ENCODE results near the gene AMN1. TPM values are rescaled to one million over a fixed set of nuclear protein-coding genes. Genes with fewer than 3 reads are reported as not detected.
"Not testable (repeated sequence)": the region's sequence is repeated elsewhere in the genome, so short reads cannot be mapped to it uniquely, and the experiment has no call there.

Gene AMN1
- polyA plus RNA-seq = 18.6 TPM

DNA sequence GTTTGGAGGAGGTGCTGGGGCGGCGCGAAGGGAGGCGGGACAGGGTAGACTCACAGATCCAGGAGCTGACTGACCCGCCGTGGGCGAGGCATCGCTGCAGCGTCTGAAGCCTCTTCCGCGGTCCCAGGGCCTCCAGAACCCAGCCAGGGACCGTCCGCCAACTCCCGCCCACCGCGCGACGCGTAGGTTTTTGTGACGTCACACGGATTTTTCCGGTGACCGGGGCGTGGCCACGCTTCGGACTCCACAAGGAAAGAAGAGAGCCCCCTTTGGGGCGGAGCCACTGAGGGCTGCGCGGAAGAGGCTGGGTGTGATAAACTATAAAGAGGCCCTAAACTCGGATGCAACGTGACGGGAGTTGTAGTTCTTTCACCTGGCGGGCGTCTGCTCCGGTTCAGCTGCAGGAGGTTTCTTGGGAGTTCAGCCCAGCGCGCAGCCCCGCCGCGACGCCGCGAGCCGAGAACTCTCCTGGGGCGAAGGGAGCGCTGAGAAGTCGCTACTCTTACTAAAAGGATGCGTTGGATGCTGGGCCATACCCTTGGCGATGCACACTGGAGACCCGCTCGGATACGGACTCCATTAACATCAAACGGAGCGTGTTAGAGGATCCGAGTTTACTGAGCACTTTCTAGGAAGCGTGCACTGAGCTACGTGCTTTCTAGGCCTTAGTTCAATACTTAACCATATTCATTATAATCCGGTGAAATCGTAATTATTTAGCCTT, at the start of gene AMN1:
Gene AMN1, minus strand, starts transcription at position 105 of the 724 bp plus-strand sequence. Its CDS starts 13 bp downstream, at position 92.
- peak within 1 kb of the TSS; percentile 95 to 97 (median 96) for H3K27ac Mint-ChIP-seq

DNA sequence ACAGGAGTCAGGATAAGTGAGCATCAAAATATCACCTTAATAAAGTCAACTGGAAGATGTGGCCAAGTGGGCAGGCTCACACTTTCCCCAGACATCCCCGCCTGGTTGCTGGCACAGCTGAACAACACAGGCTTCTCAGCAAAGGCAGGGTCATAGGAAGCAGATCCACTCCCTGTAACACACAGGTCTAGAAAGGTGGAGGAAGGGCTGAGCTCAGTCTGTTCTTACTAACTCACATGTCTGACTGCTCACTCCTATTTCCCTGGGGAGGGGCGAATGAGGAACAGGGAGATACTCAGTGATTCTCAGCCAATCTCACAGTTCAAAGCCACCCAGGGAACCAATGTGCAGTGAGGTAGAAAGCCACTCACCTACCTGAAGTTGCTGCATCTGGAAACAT, 45.0 kb upstream of the AMN1 start:
- Mint-ChIP-seq H3K4me1 (peaks cover 18 to 27% (median 23%) of the 10 kb centered on the region in 3 donors), H3K27ac (peak overlapping the region in 2 of 3 donors; percentile 40 to 43), H3K36me3 (no peaks in the 10 kb centered on the region), H3K4me3 (peak overlapping the region in 2 of 4 donors; percentile 55 to 68), H3K27me3 (no peaks in the 10 kb centered on the region), H3K9me3 (no peaks in the 10 kb centered on the region)

More for the DNA sequence above, at the start of gene AMN1:
- no peaks in the 10 kb centered on the region for H3K27me3 Mint-ChIP-seq
- H3K4me1 Mint-ChIP-seq = peaks cover 28 to 48% (median 45%) of the 10 kb centered on the region in 3 donors
- peak within 1 kb of the TSS; percentile 98 to 99 (median 99) for H3K4me3 Mint-ChIP-seq
- peaks cover 0 to 10% (median 4%) of the 10 kb centered on the region in 3 donors for H3K9me3 Mint-ChIP-seq
- peaks cover 10% of the 10 kb centered on the region for H3K36me3 Mint-ChIP-seq

DNA sequence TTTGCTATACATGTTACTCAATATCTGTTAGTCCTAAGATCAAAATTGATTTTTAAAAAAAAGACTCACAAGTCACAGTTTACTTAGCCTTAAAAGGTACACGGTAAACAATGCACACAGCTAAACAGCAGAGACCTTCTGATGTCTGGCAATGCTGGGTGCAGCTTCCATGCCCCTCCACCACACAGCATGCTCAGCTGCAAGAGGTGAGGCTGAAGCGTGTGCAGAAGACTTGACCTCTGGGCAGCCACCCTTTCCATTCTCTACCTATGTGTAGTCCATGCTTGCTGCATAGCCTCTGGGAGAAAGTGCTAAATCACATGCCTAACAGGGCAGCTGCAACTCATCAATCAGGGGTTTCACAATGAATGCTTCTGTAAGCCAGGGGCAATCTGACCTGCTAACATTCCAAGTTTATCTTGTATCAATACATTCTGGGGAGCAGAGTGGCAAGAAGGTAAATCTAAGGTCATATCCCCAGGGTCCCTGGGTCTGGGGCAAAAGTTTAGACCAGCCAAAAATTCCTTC, 44.5 kb upstream of the AMN1 start:
- Mint-ChIP-seq H3K36me3 (no peaks in the 10 kb centered on the region), H3K4me3 (peak overlapping the region in 1 of 4 donors; percentile 55), H3K27ac (peak overlapping the region in 2 of 3 donors; percentile 40 to 43), H3K27me3 (no peaks in the 10 kb centered on the region), H3K4me1 (peaks cover 15 to 25% (median 19%) of the 10 kb centered on the region in 3 donors), H3K9me3 (no peaks in the 10 kb centered on the region)

DNA sequence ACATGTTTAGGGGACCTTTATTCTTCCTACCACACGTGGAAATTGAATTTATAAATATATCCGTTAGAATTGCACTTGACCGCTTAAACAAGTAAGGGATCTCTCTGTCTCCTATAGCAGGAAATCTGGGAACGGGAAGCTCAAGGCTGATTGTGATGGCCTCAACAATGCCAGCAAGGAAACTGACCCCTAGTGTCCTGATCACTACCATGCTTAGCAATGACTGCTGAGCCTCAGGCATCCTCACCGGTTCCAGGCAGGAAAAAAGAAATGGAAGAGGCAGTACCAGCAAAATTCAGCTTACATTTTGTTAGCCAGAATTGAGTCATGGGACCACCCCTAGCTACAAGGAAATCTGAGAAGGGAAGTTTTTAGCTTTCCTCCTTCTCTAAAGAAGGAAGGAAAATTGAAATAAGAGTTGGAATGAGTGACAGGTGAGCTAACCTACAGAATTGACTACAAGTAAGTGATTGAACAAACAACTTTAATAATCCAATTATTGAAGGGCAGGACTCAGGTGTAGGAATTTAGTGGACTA, 43.9 kb upstream of the AMN1 start:
- Mint-ChIP-seq H3K4me3 (no peak overlapping the region), H3K9me3 (peaks cover 0 to 2% (median 0%) of the 10 kb centered on the region in 3 donors), H3K36me3 (no peaks in the 10 kb centered on the region), H3K27me3 (no peaks in the 10 kb centered on the region), H3K27ac (no peak overlapping the region), H3K4me1 (peaks cover 18 to 25% (median 24%) of the 10 kb centered on the region in 3 donors)

DNA sequence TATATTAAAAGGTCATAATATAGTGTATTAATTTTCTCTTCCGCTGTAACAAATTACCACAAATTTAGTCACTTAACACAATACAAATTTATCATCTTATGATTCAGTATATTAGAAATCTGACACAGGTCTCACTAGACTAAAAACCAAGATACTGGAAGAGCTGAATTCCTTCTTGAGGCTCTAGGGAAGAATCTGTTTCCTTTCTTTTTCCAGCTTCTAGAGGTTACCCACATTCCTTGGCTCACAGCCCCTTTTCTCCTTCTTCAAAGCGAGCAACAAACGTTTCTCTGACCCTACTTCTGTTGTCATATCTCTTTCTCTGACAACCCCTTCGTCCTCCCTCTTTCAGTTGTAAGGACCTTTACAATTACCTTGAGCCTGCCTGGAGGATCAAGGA, 43.4 kb upstream of the AMN1 start:
- Mint-ChIP-seq H3K4me1 (peaks cover 19 to 25% (median 24%) of the 10 kb centered on the region in 3 donors), H3K9me3 (peaks cover 0 to 2% (median 0%) of the 10 kb centered on the region in 3 donors), H3K27me3 (no peaks in the 10 kb centered on the region), H3K4me3 (no peak overlapping the region), H3K27ac (no peak overlapping the region), H3K36me3 (no peaks in the 10 kb centered on the region)

DNA sequence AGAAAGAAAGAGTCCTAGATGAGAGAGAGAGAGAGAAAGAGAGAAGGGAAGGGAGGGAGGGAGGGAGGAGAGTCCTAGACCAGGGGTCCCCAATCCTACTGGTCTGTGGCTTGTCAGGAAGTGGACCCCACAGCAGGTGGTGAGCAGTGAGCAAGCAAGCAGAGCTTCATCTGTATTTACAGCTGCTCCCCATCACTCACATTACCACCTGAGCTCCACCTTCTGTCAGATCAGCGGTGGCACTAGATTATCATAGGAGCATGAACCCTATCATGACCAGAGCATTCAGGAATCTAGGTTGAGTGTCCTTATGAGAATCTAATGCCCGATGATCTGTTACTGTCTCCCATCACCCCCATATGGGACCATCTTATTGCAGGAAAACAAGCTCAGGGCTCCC, 39.2 kb upstream of the AMN1 start:
- peaks cover 5% of the 10 kb centered on the region for H3K36me3 Mint-ChIP-seq
- H3K27me3 Mint-ChIP-seq = no peaks in the 10 kb centered on the region
- no peak overlapping the region for H3K27ac Mint-ChIP-seq

DNA sequence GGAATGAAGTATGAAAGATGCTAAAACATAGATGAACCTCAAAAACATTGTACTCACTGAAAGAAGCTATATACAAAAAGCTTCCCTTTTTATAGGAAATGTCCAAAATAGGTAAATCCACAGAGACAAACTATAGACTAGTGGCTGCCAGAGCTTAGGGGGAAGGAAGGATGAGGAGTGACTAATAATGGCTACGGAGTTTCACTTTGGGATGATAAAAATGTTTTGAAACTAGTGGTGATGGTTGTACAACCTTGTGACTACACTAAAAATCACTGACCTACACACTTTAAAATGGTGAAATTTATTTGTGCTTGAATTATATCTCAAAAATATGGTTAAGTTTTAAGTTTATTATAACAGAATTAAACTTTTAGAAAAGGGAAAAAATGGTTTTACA, 37.1 kb upstream of the AMN1 start:
- Mint-ChIP-seq H3K27me3 (no peaks in the 10 kb centered on the region), H3K36me3 (peaks cover 5% of the 10 kb centered on the region), H3K9me3 (peaks cover 0 to 2% (median 0%) of the 10 kb centered on the region in 3 donors), H3K4me1 (peaks cover 7 to 14% (median 11%) of the 10 kb centered on the region in 3 donors), H3K4me3 (peak overlapping the region in 1 of 4 donors; percentile 3), H3K27ac (no peak overlapping the region)

More for the DNA sequence above, 39.2 kb upstream of the AMN1 start:
- peak overlapping the region in 1 of 4 donors; percentile 1 for H3K4me3 Mint-ChIP-seq
- H3K4me1 Mint-ChIP-seq = peaks cover 12 to 19% (median 17%) of the 10 kb centered on the region in 3 donors
- peaks cover 0 to 2% (median 0%) of the 10 kb centered on the region in 3 donors for H3K9me3 Mint-ChIP-seq

DNA sequence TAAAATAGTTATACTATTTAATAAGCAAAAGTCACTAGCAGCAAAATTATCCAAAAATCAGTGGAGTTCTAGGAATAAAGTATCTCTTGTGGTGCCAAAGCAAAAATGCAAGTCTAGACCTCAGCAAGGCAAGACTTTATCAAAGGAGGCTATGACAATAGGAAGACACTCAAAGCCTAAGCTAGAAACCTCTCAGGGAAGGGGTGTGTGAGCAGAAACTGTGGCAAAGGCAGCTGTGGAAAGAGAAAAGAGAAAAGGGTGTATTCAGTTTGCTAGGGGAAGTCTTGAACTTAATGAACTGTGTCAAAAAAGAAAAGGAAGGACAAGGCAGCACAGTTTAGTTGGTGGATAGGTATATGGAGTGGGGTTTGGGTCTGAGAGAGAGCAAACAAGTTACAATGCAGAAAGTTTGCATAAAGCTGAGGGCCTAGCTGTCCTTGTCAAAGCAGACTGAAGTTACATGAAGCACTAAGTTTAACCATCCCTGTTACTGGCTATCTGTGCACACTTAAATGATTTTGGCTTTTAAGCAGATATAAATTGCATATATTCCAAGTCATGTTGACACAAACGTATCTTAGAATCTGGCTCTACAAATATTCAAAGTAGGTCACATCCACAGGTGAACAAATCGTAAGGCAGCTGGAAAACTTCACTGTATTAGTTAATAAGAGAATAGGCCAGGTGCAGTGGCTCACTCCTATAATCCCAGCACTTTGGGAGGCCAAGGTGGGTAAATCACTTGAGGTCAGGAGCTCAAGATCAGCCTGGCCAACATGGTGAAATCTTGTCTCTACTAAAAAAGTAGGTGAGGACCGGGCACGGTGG, 31.0 kb upstream of the AMN1 start:
- H3K27me3 Mint-ChIP-seq = no peaks in the 10 kb centered on the region
- H3K4me3 Mint-ChIP-seq = peak overlapping the region in 2 of 4 donors; percentile 1 to 68
- no peaks in the 10 kb centered on the region for H3K9me3 Mint-ChIP-seq
- H3K36me3 Mint-ChIP-seq = peaks cover 6% of the 10 kb centered on the region
- no peak overlapping the region for H3K27ac Mint-ChIP-seq
- peaks cover 16 to 29% (median 18%) of the 10 kb centered on the region in 3 donors for H3K4me1 Mint-ChIP-seq

DNA sequence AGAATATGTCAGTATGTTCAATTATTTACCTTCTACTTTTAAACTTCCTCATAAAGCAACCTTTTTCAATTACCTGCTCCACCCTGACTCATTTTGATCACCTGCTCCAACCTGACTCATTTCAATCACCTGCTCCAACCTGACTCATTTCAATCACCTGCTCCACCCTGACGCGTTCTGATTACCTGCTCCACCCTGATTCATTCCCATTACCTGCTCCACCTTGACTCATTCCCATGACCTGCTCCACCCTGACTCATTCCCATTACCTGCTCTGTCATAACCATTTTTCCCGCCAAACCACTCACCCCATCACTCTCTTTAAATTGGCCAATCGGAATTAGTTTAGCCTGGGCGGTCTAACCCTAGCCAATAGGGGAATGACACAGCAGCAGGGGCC, 29.5 kb upstream of the AMN1 start:
- not testable (repeated sequence) for H3K9me3 Mint-ChIP-seq
- Mint-ChIP-seq H3K27ac (peak overlapping the region in 1 of 3 donors; percentile 96), H3K4me3 (peak overlapping the region in 2 of 4 donors; percentile 2 to 18)

DNA sequence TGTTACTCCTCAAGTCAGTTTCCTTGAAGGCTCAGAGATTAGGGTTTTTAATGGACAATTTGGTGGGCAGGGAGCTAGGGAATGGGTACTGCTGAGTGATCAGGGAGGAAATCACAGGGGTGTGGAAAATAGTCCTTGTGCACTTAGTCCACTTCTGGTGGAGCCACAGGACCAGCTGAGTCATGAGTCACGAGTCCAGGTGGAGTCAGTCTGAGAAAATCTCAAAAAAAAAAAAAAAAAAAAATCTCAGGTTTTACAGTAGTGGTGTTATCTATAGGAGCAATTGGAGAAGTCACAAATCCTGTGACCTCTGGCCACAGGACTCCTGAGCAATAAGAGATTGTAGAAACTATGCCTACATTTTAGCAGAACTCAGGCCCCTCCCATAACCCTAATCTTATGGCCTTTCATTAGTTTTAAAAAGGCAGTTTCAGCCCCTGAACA, 28.2 kb upstream of the AMN1 start:
- H3K27me3 Mint-ChIP-seq = no peaks in the 10 kb centered on the region
- peaks cover 22 to 31% (median 23%) of the 10 kb centered on the region in 3 donors for H3K4me1 Mint-ChIP-seq
- H3K36me3 Mint-ChIP-seq = peaks cover 4% of the 10 kb centered on the region
- H3K9me3 Mint-ChIP-seq = no peaks in the 10 kb centered on the region
- no peak overlapping the region for H3K27ac Mint-ChIP-seq
- H3K4me3 Mint-ChIP-seq = peak overlapping the region in 2 of 4 donors; percentile 35 to 49

More for the DNA sequence above, 29.5 kb upstream of the AMN1 start:
- H3K36me3 Mint-ChIP-seq, H3K27me3 Mint-ChIP-seq: not testable (repeated sequence)
- H3K4me1 Mint-ChIP-seq = peaks cover 15 to 24% (median 18%) of the 10 kb centered on the region in 3 donors

DNA sequence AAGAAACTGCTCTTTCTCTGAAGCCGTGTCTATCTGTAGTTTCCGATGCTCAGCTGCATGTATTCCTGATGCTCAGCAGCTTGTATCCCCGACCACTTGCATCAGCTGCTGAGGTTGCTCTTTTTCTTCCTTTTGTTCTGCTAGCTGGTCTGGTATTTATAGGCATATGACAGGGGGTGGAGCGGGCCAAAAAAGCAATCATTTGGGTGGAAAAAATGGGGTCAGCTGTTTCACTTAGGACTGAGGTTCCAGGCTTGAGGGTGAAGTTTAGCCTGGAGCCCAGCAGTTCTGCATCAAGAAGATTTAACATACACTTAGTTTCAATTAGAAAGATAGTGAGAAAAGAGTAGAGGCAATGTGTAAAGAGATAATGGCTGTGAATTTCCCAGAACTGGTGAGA, 23.6 kb upstream of the AMN1 start:
- Mint-ChIP-seq H3K9me3 (peaks cover 0 to 5% (median 2%) of the 10 kb centered on the region in 3 donors), H3K27ac (peak overlapping the region; percentile 61 to 97 (median 67))

DNA sequence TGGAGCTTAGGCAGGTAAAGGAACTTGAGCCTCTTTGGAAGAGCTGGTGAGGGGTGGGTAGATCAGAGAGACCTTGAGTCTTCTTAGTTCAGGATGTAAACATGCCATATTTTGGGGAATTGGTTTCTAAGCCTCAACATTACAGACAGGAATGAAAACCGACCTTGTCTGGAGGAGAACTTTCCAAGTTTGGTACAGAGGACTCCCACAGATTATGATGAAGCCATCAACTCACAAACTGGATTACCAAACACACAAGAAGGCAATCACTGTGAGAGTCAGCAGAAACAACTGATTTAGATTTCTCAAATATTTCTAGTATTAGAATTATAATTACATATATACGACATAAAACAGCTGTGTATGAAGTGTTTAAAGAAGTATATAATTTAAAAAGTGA, 22.3 kb upstream of the AMN1 start:
- Mint-ChIP-seq H3K9me3 (peaks cover 0 to 5% (median 2%) of the 10 kb centered on the region in 3 donors), H3K27me3 (no peaks in the 10 kb centered on the region), H3K4me3 (peak overlapping the region; percentile 27 to 93 (median 77)), H3K36me3 (peaks cover 3% of the 10 kb centered on the region), H3K4me1 (peaks cover 44 to 47% (median 46%) of the 10 kb centered on the region in 3 donors), H3K27ac (peak overlapping the region; percentile 41 to 93 (median 87))

More for the DNA sequence above, 23.6 kb upstream of the AMN1 start:
- peaks cover 3% of the 10 kb centered on the region for H3K36me3 Mint-ChIP-seq
- peak overlapping the region in 1 of 4 donors; percentile 35 for H3K4me3 Mint-ChIP-seq
- H3K4me1 Mint-ChIP-seq = peaks cover 37 to 44% (median 37%) of the 10 kb centered on the region in 3 donors
- no peaks in the 10 kb centered on the region for H3K27me3 Mint-ChIP-seq

DNA sequence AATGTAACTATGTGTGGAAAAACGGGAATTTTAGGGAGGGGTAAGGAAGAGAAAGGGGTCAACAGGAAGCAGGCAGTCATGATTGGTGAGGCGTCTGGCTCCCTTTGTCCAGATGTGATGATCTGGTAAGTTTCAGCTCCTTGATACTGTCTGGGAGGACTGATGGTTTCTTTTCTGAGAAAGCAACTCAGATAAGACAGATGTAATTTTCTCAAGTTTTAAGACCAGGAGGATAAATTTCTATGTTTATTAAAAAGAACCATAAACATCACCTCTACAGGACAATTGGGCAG, 21.9 kb upstream of the AMN1 start:
- peak overlapping the region; percentile 27 to 93 (median 77) for H3K4me3 Mint-ChIP-seq
- peaks cover 46 to 50% (median 47%) of the 10 kb centered on the region in 3 donors for H3K4me1 Mint-ChIP-seq
- peak overlapping the region; percentile 41 to 93 (median 87) for H3K27ac Mint-ChIP-seq
- no peaks in the 10 kb centered on the region for H3K27me3 Mint-ChIP-seq
- H3K9me3 Mint-ChIP-seq = peaks cover 0 to 5% (median 2%) of the 10 kb centered on the region in 3 donors
- peaks cover 3% of the 10 kb centered on the region for H3K36me3 Mint-ChIP-seq

DNA sequence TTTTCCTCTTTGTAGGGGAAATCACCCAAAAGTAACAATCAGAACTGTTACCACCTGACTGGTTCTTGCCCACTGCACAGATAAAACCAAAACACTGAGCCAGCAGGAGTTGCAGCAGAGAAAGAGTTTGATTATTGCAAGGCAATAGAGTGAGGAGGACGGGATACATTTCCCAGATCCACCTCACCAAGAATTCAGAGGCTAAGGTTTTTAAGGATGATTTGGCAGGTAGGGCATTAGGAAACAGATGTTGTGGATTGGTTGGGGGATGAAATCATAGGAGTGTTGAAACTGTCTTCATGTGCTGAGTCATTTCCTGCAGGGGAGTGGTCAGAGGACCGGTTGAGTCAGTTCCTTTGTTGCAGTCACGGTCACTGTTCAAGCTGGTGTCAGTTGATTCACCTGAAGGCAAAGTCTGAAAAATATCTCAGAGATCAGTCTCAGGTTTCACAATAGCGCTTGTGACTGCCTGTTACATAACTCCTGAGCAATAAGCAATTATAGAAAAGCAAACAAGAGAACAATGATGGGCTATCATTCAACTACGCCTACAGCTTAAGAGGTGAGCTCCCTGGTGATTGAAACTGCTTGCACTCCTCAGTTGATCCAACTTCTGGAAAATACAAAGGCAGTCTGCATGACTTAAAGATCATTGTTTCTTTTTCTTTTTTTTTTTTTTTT, 20.3 kb upstream of the AMN1 start:
- peak overlapping the region; percentile 87 to 93 (median 92) for H3K27ac Mint-ChIP-seq
- peak overlapping the region; percentile 61 to 88 (median 73) for H3K4me3 Mint-ChIP-seq
- peaks cover 2% of the 10 kb centered on the region for H3K36me3 Mint-ChIP-seq
- no peaks in the 10 kb centered on the region for H3K27me3 Mint-ChIP-seq
- peaks cover 0 to 7% (median 2%) of the 10 kb centered on the region in 3 donors for H3K9me3 Mint-ChIP-seq
- peaks cover 54 to 65% (median 57%) of the 10 kb centered on the region in 3 donors for H3K4me1 Mint-ChIP-seq
